ENCODE results near the gene ELFN2. TPM values are rescaled to one million over a fixed set of nuclear protein-coding genes. Genes with fewer than 3 reads are reported as not detected.
"Not testable (repeated sequence)": the region's sequence is repeated elsewhere in the genome, so short reads cannot be mapped to it uniquely, and the experiment has no call there.

The ELFN2 gene
- total and polyA plus RNA-seq, 4 donors: 0.62 to 6.8 (median 1.6) TPM

DNA sequence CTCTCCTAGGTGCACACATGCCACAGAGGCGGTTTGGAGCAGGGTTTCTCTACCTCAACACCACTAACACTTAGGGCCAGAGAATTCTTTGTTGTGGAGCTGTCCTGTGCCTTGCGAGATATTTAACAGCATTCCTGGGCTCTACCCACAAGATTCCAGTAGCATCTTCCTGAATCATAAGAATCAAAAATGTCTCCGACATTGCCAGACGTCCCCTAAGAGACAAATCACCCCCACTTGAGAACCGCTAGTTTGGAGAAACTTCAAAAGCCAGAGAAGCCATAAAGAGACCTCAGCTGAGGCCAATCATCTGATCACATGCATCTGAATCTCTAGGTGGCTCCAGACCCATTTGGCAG, 42.8 kb upstream of the ELFN2 start:
- H3K27ac ChIP-seq (ENCODE audit: low read depth in 1 of 2, low read length in 1 of 2): no peak overlapping the region
- H3K9me3 ChIP-seq (ENCODE audit: control insufficient read depth in 4 of 4, insufficient read depth in 3 of 4, low read length in 3 of 4): no peaks in the 10 kb centered on the region
- WGBS, 2 donors: 83 to 92% methylated on average over 5 of the region's 5 CpGs
- no peak overlapping the region for H3K9ac ChIP-seq (ENCODE audit: insufficient read depth in 1 of 2, low read length in 2 of 2)
- TF ChIP-seq, protein P1, sequence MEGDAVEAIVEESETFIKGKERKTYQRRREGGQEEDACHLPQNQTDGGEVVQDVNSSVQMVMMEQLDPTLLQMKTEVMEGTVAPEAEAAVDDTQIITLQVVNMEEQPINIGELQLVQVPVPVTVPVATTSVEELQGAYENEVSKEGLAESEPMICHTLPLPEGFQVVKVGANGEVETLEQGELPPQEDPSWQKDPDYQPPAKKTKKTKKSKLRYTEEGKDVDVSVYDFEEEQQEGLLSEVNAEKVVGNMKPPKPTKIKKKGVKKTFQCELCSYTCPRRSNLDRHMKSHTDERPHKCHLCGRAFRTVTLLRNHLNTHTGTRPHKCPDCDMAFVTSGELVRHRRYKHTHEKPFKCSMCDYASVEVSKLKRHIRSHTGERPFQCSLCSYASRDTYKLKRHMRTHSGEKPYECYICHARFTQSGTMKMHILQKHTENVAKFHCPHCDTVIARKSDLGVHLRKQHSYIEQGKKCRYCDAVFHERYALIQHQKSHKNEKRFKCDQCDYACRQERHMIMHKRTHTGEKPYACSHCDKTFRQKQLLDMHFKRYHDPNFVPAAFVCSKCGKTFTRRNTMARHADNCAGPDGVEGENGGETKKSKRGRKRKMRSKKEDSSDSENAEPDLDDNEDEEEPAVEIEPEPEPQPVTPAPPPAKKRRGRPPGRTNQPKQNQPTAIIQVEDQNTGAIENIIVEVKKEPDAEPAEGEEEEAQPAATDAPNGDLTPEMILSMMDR (IDR thresholded peaks at IDR 0.05; ENCODE audit: control extremely low read depth, extremely low read depth): no peak
- ATAC-seq (ENCODE audit: insufficient read depth, low FRiP score) (no peak), DNase-seq (no peak)
- H3K27me3 ChIP-seq (ENCODE audit: control insufficient read depth in 3 of 3, insufficient read depth in 3 of 3, low read length in 2 of 3): no peaks in the 10 kb centered on the region
- H3K36me3 ChIP-seq (ENCODE audit: control insufficient read depth in 4 of 4, insufficient read depth in 4 of 4, low read length in 4 of 4): peaks cover 0 to 29% (median 0%) of the 10 kb centered on the region in 4 donors
- H3K4me3 ChIP-seq: no peak overlapping the region
- peaks cover 0 to 2% (median 0%) of the 10 kb centered on the region in 5 donors for H3K4me1 ChIP-seq (ENCODE audit: control insufficient read depth in 5 of 5, insufficient read depth in 5 of 5, low read length in 5 of 5)

DNA sequence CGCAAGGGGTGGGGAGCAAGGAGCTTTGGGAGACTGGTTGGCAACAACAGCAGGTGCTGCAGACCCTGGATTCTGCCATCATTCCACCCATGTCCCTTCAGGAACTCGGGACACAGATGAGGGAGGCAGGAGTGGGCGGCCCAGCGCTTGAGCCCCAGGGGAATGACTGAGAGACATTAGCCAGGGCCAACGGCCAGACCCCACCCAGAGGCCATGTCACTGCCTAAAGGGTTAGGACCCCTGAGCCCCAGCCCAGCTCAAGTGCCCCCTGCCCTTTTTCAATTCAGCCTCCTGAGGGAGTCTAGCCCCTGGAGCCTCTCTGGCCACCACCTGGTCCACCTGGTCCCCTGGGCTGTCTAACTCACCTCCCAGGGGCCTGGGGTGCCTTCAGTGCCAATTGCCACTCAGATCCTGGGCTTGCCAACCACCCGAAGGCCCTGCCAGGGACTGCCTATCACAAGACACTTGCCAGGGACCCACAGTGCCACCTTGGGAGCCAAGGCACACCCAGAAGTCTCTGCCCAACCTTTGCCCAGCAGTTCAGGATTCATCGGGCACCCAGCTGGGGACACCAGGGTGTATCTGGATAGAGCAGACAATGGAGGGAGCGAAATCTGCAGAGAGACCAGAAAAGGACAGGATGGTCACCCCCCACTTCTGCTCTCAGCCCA, 42.3 kb upstream of the ELFN2 start:
- TF ChIP-seq, protein P1 (IDR thresholded peaks at IDR 0.05; ENCODE audit: control extremely low read depth, extremely low read depth): no peak
- Histone ChIP-seq H3K36me3 (ENCODE audit: control insufficient read depth in 4 of 4, insufficient read depth in 4 of 4, low read length in 4 of 4) (peaks cover 0 to 26% (median 0%) of the 10 kb centered on the region in 4 donors), H3K9me3 (ENCODE audit: control insufficient read depth in 4 of 4, insufficient read depth in 3 of 4, low read length in 3 of 4) (no peaks in the 10 kb centered on the region), H3K27ac (ENCODE audit: low read depth in 1 of 2, low read length in 1 of 2) (no peak overlapping the region), H3K4me1 (ENCODE audit: control insufficient read depth in 5 of 5, insufficient read depth in 5 of 5, low read length in 5 of 5) (peaks cover 0 to 2% (median 0%) of the 10 kb centered on the region in 5 donors), H3K27me3 (ENCODE audit: control insufficient read depth in 3 of 3, insufficient read depth in 3 of 3, low read length in 2 of 3) (no peaks in the 10 kb centered on the region), H3K4me3 (no peak overlapping the region), H3K9ac (ENCODE audit: insufficient read depth in 1 of 2, low read length in 2 of 2) (no peak overlapping the region)
- DNase-seq (no peak), ATAC-seq (ENCODE audit: insufficient read depth, low FRiP score) (no peak)
- WGBS, 2 donors: 84 to 95% methylated on average over 8 of the region's 8 CpGs

DNA sequence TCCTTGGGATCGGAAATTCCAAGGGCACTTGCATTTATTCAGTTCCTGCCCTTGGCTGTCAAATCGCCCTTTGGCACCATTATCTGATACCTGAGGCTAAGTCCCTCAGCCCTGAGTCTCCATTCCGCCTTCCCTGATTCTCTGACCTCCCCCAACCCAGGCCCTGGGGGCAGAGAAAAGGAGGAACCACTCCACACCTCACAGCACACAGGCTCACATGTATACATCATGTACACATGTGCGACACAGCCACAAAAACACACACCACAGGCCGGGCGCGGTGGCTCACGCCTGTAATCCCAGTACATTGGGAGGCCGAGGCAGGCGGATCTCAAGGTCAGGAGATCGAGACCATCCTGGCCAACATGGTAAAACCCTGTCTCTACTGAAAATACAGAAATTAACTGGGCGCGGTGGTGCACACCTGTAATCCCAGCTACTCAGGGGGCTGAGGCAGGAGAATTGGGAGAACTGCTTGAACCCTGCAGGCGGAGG, 41.0 kb upstream of the ELFN2 start:
- not testable (repeated sequence) for DNase-seq; H3K27ac ChIP-seq (ENCODE audit: low read depth in 1 of 2, low read length in 1 of 2); ATAC-seq (ENCODE audit: insufficient read depth, low FRiP score); H3K9me3 ChIP-seq (ENCODE audit: control insufficient read depth in 4 of 4, insufficient read depth in 3 of 4, low read length in 3 of 4); H3K27me3 ChIP-seq (ENCODE audit: control insufficient read depth in 3 of 3, insufficient read depth in 3 of 3, low read length in 2 of 3); H3K4me3 ChIP-seq; H3K4me1 ChIP-seq (ENCODE audit: control insufficient read depth in 5 of 5, insufficient read depth in 5 of 5, low read length in 5 of 5); H3K9ac ChIP-seq (ENCODE audit: insufficient read depth in 1 of 2, low read length in 2 of 2)
- H3K36me3 ChIP-seq (ENCODE audit: control insufficient read depth in 4 of 4, insufficient read depth in 4 of 4, low read length in 4 of 4): peaks cover 0 to 14% (median 0%) of the 10 kb centered on the region in 4 donors
- 92 to 95% methylated on average over 14 of the region's 14 CpGs for WGBS, 2 donors

DNA sequence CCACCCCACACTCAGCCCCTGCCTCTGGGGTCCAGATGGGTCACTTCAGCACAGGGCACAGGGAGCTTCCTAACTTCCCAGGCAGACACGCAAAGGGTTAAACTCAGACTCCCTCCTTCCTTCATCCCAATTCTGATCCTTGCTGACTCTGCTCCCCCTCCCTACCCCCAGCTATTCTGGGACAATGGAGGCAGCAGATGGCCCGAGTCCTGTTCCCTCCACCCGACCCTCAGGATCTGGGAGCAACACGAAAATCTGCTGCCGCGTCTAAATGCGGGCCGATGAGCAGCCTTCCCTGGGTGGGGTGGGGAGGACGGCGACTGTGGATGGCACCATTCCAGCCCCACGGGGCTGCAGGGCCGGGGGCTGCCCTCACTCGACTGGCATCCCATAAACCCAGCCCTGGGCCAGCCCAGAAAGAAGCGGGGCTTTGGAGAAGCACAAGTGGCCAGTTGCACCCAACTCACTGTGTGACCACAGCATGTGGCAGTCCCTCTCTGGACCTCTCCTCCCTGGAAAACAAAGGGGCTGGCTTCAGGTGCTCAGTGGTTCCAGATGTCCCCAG, 40.2 kb upstream of the ELFN2 start:
- Histone ChIP-seq H3K9me3 (ENCODE audit: control insufficient read depth in 4 of 4, insufficient read depth in 3 of 4, low read length in 3 of 4) (no peaks in the 10 kb centered on the region), H3K36me3 (ENCODE audit: control insufficient read depth in 4 of 4, insufficient read depth in 4 of 4, low read length in 4 of 4) (peaks cover 0 to 14% (median 0%) of the 10 kb centered on the region in 4 donors), H3K4me3 (no peak overlapping the region), H3K27ac (ENCODE audit: low read depth in 1 of 2, low read length in 1 of 2) (no peak overlapping the region), H3K9ac (ENCODE audit: insufficient read depth in 1 of 2, low read length in 2 of 2) (no peak overlapping the region), H3K27me3 (ENCODE audit: control insufficient read depth in 3 of 3, insufficient read depth in 3 of 3, low read length in 2 of 3) (no peaks in the 10 kb centered on the region), H3K4me1 (ENCODE audit: control insufficient read depth in 5 of 5, insufficient read depth in 5 of 5, low read length in 5 of 5) (peaks cover 0 to 2% (median 0%) of the 10 kb centered on the region in 5 donors)
- ATAC-seq (ENCODE audit: insufficient read depth, low FRiP score) (no peak), DNase-seq (no peak)
- WGBS, 2 donors: 68 to 75% methylated on average over 14 of the region's 14 CpGs
- TF ChIP-seq, protein P1 (IDR thresholded peaks at IDR 0.05; ENCODE audit: control extremely low read depth, extremely low read depth): no peak
